ENCODE measurements around the gene NXNL1. TPM values are rescaled to one million over a fixed set of nuclear protein-coding genes. Genes with fewer than 3 reads are reported as not detected.

Gene NXNL1
- total and polyA plus RNA-seq, 2 of the 13 experiments (the other 11 are each of a cell fraction or from before 2014, with no cell fraction given): not detected

DNA sequence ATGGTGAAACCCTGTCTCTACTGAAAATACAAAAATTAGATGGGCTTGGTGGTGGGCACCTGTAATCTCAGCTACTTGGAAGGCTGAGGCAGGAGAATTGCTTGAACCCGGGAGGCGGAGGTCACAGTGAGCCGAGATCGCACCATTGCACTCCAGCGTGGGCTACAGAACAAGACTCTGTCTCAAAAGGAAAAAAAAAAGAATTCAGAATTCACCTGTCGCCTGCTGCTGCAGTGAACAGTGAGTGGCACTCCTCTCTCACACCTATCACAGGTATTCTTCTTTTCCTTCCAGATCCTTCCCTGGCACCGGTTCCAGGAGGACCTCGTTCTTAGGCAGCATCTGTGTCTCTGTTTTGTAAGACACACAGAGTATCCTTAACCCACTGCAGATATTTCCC, 46.6 kb downstream of the NXNL1 start:
- POLR2A ChIA-PET: no interaction called here
- Histone ChIP-seq H3K79me2 (ENCODE audit: insufficient read depth, low read length) (no peaks in the 10 kb centered on the region), H3K9ac (ENCODE audit: insufficient read depth, low read depth, low read length) (no peak overlapping the region), H3K4me2 (ENCODE audit: low read depth, low read length) (no peak overlapping the region), H3K27me3 (ENCODE audit: control insufficient read depth in 1 of 2, insufficient read depth in 2 of 2, low read length in 2 of 2) (no peaks in the 10 kb centered on the region), H3K27ac (ENCODE audit: extremely low read length, insufficient read depth, low read length) (no peak overlapping the region), H3K9me3 (ENCODE audit: low read length) (no peaks in the 10 kb centered on the region), H3K4me1 (ENCODE audit: insufficient read depth, low read length) (peaks cover 6% of the 10 kb centered on the region), H4K20me1 (ENCODE audit: insufficient read depth, low read length) (no peaks in the 10 kb centered on the region), H2AFZ (ENCODE audit: low read length) (no peak overlapping the region), H3K4me3 (replicated peaks in 1 of 3; ENCODE audit: insufficient read depth in 1 of 3, low read depth in 2 of 3, low read length in 3 of 3) (no peak overlapping the region), H3K36me3 (replicated peaks in 1 of 2; ENCODE audit: control insufficient read depth in 1 of 2, insufficient read depth in 2 of 2, low read length in 2 of 2) (peaks cover 4 to 32% of the 10 kb centered on the region in 2 experiments; a peak in 3 of 5 replicates)
- ATAC-seq (no peak), DNase-seq (ENCODE audit: low spot score) (no peak), FAIRE-seq (no peak)
- WGBS (ENCODE audit: low lambda C conversion rate): 96% methylated on average over 8 of the region's 8 CpGs
- CTCF ChIA-PET (ENCODE audit: low intra/inter-chr PET ratio, low total read pairs): no interaction called here
- in situ Hi-C loops (cut with HindIII; ENCODE audit: extremely low pct_ligation_motif_present, low pct_unique_long_range_greater_than_20kb) (no loop called here), intact Hi-C loops (cut with micrococcal nuclease; ENCODE audit: unreplicated experiment) (no loop called here)
- no TSS peak for BruUV-seq (replicated peaks)
- TF ChIP-seq ZNF335 (CRISPR knock-in tag; IDR thresholded peaks at IDR 0.05) (no peak), SSRP1 (CRISPR knock-in tag; IDR thresholded peaks at IDR 0.05) (no peak), SMAD9 (CRISPR knock-in tag; IDR thresholded peaks at IDR 0.05) (no peak), TSC22D2 (CRISPR knock-in tag; IDR thresholded peaks at IDR 0.05; ENCODE audit: borderline replicate concordance) (no peak)
- TF ChIP-seq, protein P1, sequence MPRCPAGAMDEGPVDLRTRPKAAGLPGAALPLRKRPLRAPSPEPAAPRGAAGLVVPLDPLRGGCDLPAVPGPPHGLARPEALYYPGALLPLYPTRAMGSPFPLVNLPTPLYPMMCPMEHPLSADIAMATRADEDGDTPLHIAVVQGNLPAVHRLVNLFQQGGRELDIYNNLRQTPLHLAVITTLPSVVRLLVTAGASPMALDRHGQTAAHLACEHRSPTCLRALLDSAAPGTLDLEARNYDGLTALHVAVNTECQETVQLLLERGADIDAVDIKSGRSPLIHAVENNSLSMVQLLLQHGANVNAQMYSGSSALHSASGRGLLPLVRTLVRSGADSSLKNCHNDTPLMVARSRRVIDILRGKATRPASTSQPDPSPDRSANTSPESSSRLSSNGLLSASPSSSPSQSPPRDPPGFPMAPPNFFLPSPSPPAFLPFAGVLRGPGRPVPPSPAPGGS (CRISPR knock-in tag; IDR thresholded peaks at IDR 0.05): no peak

DNA sequence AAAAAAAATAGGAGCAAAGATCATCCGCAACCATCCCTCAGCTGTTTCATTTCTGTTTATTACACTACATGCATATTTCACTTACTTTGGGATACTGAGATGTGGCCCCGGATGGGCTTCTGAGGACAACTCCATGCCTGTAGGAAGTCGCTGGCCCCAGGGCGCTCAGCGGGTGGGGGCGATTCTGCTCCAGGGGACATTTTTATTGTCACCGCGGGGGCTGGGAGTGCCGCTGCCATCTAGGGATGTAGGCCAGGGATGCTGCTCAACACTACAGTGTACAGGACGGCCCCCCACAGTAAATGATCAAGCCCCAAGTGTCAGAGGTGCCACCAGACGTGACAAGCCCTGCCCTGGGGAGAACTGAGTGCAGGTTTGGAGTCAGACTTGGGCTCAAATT, 48.9 kb downstream of the NXNL1 start:
- Histone ChIP-seq H3K79me2 (ENCODE audit: insufficient read depth, low read length) (peaks cover 8% of the 10 kb centered on the region), H4K20me1 (ENCODE audit: insufficient read depth, low read length) (no peaks in the 10 kb centered on the region), H3K4me2 (ENCODE audit: low read depth, low read length) (no peak overlapping the region), H3K36me3 (replicated peaks in 1 of 2; ENCODE audit: control insufficient read depth in 1 of 2, insufficient read depth in 2 of 2, low read length in 2 of 2) (peaks cover 4 to 32% of the 10 kb centered on the region in 2 experiments; a peak in 3 of 5 replicates), H3K4me3 (replicated peaks in 1 of 3; ENCODE audit: insufficient read depth in 1 of 3, low read depth in 2 of 3, low read length in 3 of 3) (no peak overlapping the region), H3K27ac (ENCODE audit: extremely low read length, insufficient read depth, low read length) (no peak overlapping the region), H3K27me3 (ENCODE audit: control insufficient read depth in 1 of 2, insufficient read depth in 2 of 2, low read length in 2 of 2) (no peaks in the 10 kb centered on the region), H3K4me1 (ENCODE audit: insufficient read depth, low read length) (no peaks in the 10 kb centered on the region), H3K9me3 (ENCODE audit: low read length) (no peaks in the 10 kb centered on the region), H3K9ac (ENCODE audit: insufficient read depth, low read depth, low read length) (no peak overlapping the region), H2AFZ (ENCODE audit: low read length) (no peak overlapping the region)
- DNase-seq (ENCODE audit: low spot score): no peak
- TF ChIP-seq MED13 (CRISPR knock-in tag; IDR thresholded peaks at IDR 0.05): no peak
- TF ChIP-seq, protein P2, sequence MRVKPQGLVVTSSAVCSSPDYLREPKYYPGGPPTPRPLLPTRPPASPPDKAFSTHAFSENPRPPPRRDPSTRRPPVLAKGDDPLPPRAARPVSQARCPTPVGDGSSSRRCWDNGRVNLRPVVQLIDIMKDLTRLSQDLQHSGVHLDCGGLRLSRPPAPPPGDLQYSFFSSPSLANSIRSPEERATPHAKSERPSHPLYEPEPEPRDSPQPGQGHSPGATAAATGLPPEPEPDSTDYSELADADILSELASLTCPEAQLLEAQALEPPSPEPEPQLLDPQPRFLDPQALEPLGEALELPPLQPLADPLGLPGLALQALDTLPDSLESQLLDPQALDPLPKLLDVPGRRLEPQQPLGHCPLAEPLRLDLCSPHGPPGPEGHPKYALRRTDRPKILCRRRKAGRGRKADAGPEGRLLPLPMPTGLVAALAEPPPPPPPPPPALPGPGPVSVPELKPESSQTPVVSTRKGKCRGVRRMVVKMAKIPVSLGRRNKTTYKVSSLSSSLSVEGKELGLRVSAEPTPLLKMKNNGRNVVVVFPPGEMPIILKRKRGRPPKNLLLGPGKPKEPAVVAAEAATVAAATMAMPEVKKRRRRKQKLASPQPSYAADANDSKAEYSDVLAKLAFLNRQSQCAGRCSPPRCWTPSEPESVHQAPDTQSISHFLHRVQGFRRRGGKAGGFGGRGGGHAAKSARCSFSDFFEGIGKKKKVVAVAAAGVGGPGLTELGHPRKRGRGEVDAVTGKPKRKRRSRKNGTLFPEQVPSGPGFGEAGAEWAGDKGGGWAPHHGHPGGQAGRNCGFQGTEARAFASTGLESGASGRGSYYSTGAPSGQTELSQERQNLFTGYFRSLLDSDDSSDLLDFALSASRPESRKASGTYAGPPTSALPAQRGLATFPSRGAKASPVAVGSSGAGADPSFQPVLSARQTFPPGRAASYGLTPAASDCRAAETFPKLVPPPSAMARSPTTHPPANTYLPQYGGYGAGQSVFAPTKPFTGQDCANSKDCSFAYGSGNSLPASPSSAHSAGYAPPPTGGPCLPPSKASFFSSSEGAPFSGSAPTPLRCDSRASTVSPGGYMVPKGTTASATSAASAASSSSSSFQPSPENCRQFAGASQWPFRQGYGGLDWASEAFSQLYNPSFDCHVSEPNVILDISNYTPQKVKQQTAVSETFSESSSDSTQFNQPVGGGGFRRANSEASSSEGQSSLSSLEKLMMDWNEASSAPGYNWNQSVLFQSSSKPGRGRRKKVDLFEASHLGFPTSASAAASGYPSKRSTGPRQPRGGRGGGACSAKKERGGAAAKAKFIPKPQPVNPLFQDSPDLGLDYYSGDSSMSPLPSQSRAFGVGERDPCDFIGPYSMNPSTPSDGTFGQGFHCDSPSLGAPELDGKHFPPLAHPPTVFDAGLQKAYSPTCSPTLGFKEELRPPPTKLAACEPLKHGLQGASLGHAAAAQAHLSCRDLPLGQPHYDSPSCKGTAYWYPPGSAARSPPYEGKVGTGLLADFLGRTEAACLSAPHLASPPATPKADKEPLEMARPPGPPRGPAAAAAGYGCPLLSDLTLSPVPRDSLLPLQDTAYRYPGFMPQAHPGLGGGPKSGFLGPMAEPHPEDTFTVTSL (CRISPR knock-in tag; IDR thresholded peaks at IDR 0.05; ENCODE audit: borderline replicate concordance): no peak
- no peak for TF ChIP-seq HIVEP1 (CRISPR knock-in tag; IDR thresholded peaks at IDR 0.05)
- TF ChIP-seq ZMYM3 (CRISPR knock-in tag; IDR thresholded peaks at IDR 0.05): no peak
- no peak for TF ChIP-seq TAF1 (CRISPR knock-in tag; IDR thresholded peaks at IDR 0.05)
- no peak for TF ChIP-seq ZBTB3 (CRISPR knock-in tag; IDR thresholded peaks at IDR 0.05; ENCODE audit: borderline replicate concordance, low read depth)
- ATAC-seq: no peak
- FAIRE-seq: no peak
- in situ Hi-C loops (cut with HindIII; ENCODE audit: extremely low pct_ligation_motif_present, low pct_unique_long_range_greater_than_20kb) (no loop called here), intact Hi-C loops (cut with micrococcal nuclease; ENCODE audit: unreplicated experiment) (no loop called here)
- no TSS peak for BruUV-seq (replicated peaks)
- 94% methylated on average over 9 of the region's 11 CpGs for WGBS (ENCODE audit: low lambda C conversion rate)
- ChIA-PET POLR2A (no interaction called here), CTCF (ENCODE audit: low intra/inter-chr PET ratio, low total read pairs) (no interaction called here)

All from HepG2 (cell line).